MM.1S (cell line): ENCODE data around the gene ZNF575.

Experiments used
- DNase-seq: peaks from one replicate; pipeline ENCODE4 v3.0.0-alpha.2; 2015
- H2AFZ ChIP-seq: fragments of 300-600 bp; sonication (generic); 2 replicates; pipeline ENCODE4 v1.6.0; 2016; ENCODE audit warnings: antibody characterized with exemption, low read length
- H3F3A ChIP-seq: fragments of 300-600 bp; sonication (generic); 2 replicates; pipeline ENCODE4 v1.6.1; 2016; ENCODE audit warnings: mild to moderate bottlenecking, antibody characterized with exemption, low read length, moderate library complexity, mixed read lengths; ENCODE audit not compliant: insufficient read depth
- H3K27ac ChIP-seq: fragments of 300-600 bp; sonication (generic); 2 replicates; pipeline ENCODE4 v1.5.1; 2016; ENCODE audit warnings: mild to moderate bottlenecking, low read length
- H3K27me3 ChIP-seq: fragments of 300-600 bp; sonication (generic); replicated peaks from 2 replicates; pipeline ENCODE4 v1.6.0; 2016; ENCODE audit warnings: low read length; ENCODE audit not compliant: insufficient read depth
- H3K36me3 ChIP-seq: fragments of 300-600 bp; sonication (generic); replicated peaks from 2 replicates; pipeline ENCODE4 v1.6.1; 2016; ENCODE audit warnings: mild to moderate bottlenecking, low read length, mixed read lengths; ENCODE audit not compliant: insufficient read depth
- H3K4me1 ChIP-seq: fragments of 300-600 bp; sonication (generic); 2 replicates; pipeline ENCODE4 v1.6.1; 2016; ENCODE audit warnings: low read length, mixed read lengths
- H3K4me2 ChIP-seq: fragments of 300-600 bp; sonication (generic); 2 replicates; pipeline ENCODE4 v1.6.0; 2016; ENCODE audit warnings: low read depth, low read length
- H3K4me3 ChIP-seq: fragments of 300-600 bp; sonication (generic); 2 replicates; pipeline ENCODE4 v1.5.1; 2016; ENCODE audit warnings: low read length, mixed read lengths
- H3K79me2 ChIP-seq: fragments of 300-600 bp; sonication (generic); 2 replicates; pipeline ENCODE4 v1.6.1; 2016; ENCODE audit warnings: mixed run types, low read length, mixed read lengths
- H3K9ac ChIP-seq: fragments of 300-600 bp; sonication (generic); 2 replicates; pipeline ENCODE4 v1.6.1; 2016; ENCODE audit warnings: low read length, mixed read lengths
- H3K9me2 ChIP-seq: fragments of 300-600 bp; sonication (generic); replicated peaks from 2 replicates; pipeline ENCODE4 v1.6.1; 2016; ENCODE audit warnings: mild to moderate bottlenecking, low read length, mixed read lengths; ENCODE audit not compliant: insufficient read depth
- H3K9me3 ChIP-seq: fragments of 300-600 bp; sonication (generic); replicated peaks from 2 replicates; pipeline ENCODE4 v1.6.1; 2016; ENCODE audit warnings: mild to moderate bottlenecking, low read length, mixed read lengths; ENCODE audit not compliant: insufficient read depth
- H4K20me1 ChIP-seq: fragments of 300-600 bp; sonication (generic); 2 replicates; pipeline ENCODE4 v1.6.1; 2016; ENCODE audit warnings: mild to moderate bottlenecking, low read length, moderate library complexity, mixed read lengths; ENCODE audit not compliant: insufficient read depth
- CTCF ChIP-seq: fragments of 300-600 bp; sonication (generic); IDR thresholded peaks from 2 replicates; pipeline ENCODE4 v1.5.1; 2016; ENCODE audit warnings: antibody characterized with exemption, low read length, mixed read lengths
- EZH2 ChIP-seq: fragments of 300-600 bp; sonication (generic); optimal IDR thresholded peaks from 2 replicates; pipeline ENCODE3; 2017; ENCODE audit warnings: low read depth, mild to moderate bottlenecking, antibody characterized with exemption, low read length, mixed read lengths
- EZH2phosphoT487 ChIP-seq: fragments of 300-600 bp; sonication (generic); IDR thresholded peaks from 2 replicates; pipeline ENCODE4 v1.6.1; 2018; ENCODE audit warnings: antibody characterized with exemption, low read length

The ZNF575 gene

DNA sequence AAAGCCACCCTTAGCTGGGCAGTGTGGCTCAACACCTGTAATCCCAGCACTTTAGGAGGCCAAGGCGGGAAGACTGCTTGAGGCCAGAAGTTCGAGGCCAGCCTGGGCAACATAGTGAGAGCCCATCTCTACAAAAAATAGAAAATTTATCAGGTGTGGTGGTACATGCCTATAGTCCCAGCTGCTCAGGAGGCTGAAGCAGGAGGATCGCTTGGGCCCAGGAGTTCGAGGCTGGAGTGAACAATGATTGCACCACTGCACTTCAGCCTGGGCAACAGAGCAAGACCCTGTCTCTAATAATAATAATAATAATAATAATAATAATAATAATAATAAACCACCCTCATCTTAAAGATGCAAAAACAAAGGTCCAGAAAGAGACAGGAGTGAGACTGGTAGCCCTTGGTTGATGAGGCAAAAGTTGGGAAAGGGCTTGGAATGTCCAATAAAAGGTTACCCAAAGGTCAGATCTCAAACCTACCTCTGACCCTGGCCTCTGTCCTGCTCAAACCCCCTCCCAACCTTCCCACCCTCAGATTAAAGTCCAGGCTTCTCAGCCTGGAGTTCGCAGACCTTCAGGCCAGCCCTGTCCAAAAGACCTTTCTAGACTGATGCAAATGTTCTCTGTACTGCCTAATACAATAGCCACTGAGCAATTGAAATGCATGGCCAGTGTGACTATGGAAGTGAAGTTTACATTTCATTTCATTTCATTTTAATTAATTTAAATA lies 9.1 kb downstream of the ZNF575 start:
- Histone ChIP-seq H2AFZ (no peak overlapping the region), H3K27ac (no peak overlapping the region), H4K20me1 (no peaks in the 10 kb centered on the region), H3K79me2 (no peaks in the 10 kb centered on the region), H3K9me3 (no peaks in the 10 kb centered on the region), H3K4me1 (no peaks in the 10 kb centered on the region), H3K36me3 (no peaks in the 10 kb centered on the region), H3F3A (no peaks in the 10 kb centered on the region), H3K4me2 (no peak overlapping the region), H3K9me2 (no peaks in the 10 kb centered on the region), H3K9ac (no peak overlapping the region), H3K4me3 (no peak overlapping the region), H3K27me3 (no peaks in the 10 kb centered on the region)
- TF ChIP-seq EZH2phosphoT487 (no peak), EZH2 (no peak), CTCF (no peak)
- DNase-seq: no peak

DNA sequence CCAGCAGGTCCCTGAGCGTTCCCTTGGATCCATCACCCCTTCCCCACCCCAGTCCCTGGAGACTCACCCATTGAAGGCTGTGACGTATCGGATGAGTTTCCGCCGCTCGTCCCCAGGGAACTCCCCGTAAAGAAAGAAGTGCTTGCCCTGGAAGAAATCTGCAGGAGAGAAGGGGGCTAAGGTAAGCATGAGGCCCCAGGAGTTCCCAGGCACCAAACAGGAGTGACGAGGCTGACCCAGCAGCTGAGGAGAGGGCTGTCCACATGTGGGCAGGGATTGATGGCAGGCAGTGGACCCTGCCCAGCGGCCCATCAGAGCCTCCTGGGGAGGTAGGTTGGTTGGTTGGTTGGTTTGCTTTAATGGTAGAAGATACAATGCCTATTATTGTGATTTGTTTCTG lies 11.1 kb downstream of the ZNF575 start:
- TF ChIP-seq CTCF (no peak), EZH2 (no peak), EZH2phosphoT487 (no peak)
- Histone ChIP-seq H4K20me1 (no peaks in the 10 kb centered on the region), H3K9me3 (no peaks in the 10 kb centered on the region), H3K79me2 (no peaks in the 10 kb centered on the region), H3K4me2 (no peak overlapping the region), H3K4me1 (no peaks in the 10 kb centered on the region), H3K4me3 (no peak overlapping the region), H3K9me2 (no peaks in the 10 kb centered on the region), H3K27me3 (no peaks in the 10 kb centered on the region), H3K27ac (no peak overlapping the region), H3K36me3 (no peaks in the 10 kb centered on the region), H3F3A (no peaks in the 10 kb centered on the region), H3K9ac (no peak overlapping the region), H2AFZ (no peak overlapping the region)
- DNase-seq: no peak

DNA sequence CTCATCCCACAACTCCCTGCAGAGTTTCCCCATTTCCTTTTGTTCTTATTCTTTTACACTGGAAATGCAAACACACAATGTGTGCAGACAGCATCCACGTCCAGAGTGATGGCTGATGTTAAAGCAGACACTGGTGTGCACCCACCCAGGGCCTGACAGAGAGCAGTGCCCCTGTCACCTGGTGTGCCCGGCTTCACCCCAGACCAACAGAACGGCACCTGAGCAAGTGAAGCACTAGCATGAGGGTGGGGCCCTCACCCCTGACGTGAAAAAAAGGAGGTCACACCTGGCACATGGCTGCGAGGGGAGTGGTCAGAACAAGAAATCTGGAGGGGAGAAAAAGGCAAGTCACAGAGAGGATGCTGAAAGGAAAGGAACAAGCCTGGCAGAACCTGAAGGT lies 12.3 kb downstream of the ZNF575 start:
- no peaks in the 10 kb centered on the region for H3K36me3 ChIP-seq
- no peak for TF ChIP-seq EZH2phosphoT487
- no peak for TF ChIP-seq CTCF
- no peak for TF ChIP-seq EZH2
- no peak overlapping the region for H3K27ac ChIP-seq
- no peak overlapping the region for H3K4me2 ChIP-seq
- no peaks in the 10 kb centered on the region for H3K9me3 ChIP-seq
- DNase-seq: no peak
- H3K27me3 ChIP-seq: no peaks in the 10 kb centered on the region
- no peaks in the 10 kb centered on the region for H3K9me2 ChIP-seq
- no peaks in the 10 kb centered on the region for H4K20me1 ChIP-seq
- H3K4me3 ChIP-seq: no peak overlapping the region
- H3F3A ChIP-seq: no peaks in the 10 kb centered on the region
- H3K4me1 ChIP-seq: no peaks in the 10 kb centered on the region
- H2AFZ ChIP-seq: no peak overlapping the region
- no peaks in the 10 kb centered on the region for H3K79me2 ChIP-seq
- no peak overlapping the region for H3K9ac ChIP-seq
